ENCODE results near the gene FAM131B.

The FAM131B gene

GRCh38 chr7:143343596-143343995 is 18.9 kb downstream of the FAM131B start:
- TF ChIP-seq CTCF (conservative IDR thresholded peaks at IDR 0.05; ENCODE audit: low read depth) = no peak
- ChIA-PET POLR2A (ENCODE audit: low non-redundant PET) (no interaction called here), CTCF (interaction anchor here (0.6 kb wide), 1 partner anchor 21 kb away, joined by 5 read pairs; no protein-coding TSS in a partner anchor)
- no peak overlapping the region for H3K27ac ChIP-seq
- no peak for DNase-seq (ENCODE audit: low spot score)

DNA sequence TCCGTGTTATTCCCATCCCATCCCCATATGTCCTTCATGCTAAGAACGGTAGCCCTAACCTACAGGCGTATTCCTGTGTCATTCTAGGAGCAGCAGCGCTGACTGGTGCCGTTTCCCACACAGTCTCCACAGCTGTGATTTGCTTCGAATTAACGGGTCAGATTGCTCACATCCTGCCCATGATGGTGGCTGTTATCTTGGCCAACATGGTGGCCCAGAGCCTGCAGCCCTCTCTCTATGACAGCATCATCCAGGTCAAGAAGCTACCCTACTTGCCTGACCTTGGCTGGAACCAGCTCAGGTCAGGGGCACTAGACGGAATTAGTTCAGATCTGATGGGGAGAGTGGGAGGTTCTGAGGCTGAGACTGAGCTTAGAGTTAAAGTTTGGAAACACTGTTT is 20.7 kb downstream of the FAM131B start:
- no peak for DNase-seq (ENCODE audit: low spot score)
- ChIA-PET POLR2A (ENCODE audit: low non-redundant PET) (no interaction called here), CTCF (no interaction called here)
- no peak overlapping the region for H3K27ac ChIP-seq
- no peak for TF ChIP-seq CTCF (conservative IDR thresholded peaks at IDR 0.05; ENCODE audit: low read depth)

DNA sequence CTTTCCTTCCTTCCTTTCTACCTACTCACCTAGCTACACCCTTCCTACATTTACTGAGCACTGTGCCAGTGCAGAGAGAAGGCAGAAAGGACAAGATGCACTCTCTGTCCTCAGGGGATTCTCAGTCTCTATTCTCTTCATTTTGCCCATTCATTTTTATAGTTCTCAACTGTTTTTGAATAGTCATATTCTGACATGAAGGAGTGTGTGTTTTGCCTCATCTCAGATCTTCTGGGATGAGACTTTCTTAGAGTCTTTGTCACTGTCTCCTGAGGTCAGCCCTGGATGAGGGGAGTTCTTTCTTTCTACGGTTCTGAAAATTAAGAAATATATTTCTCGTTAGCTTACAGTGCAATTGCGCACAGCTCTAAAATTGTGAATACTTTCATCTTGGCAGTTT is 25.3 kb downstream of the FAM131B start:
- no peak overlapping the region for H3K27ac ChIP-seq
- ChIA-PET POLR2A (ENCODE audit: low non-redundant PET) (no interaction called here), CTCF (no interaction called here)
- TF ChIP-seq CTCF (conservative IDR thresholded peaks at IDR 0.05; ENCODE audit: low read depth) = no peak
- DNase-seq (ENCODE audit: low spot score) = no peak

GRCh38 chr7:143334244-143334643 is 28.3 kb downstream of the FAM131B start:
- no peak for TF ChIP-seq CTCF (conservative IDR thresholded peaks at IDR 0.05; ENCODE audit: low read depth)
- DNase-seq (ENCODE audit: low spot score) = no peak
- ChIA-PET POLR2A (ENCODE audit: low non-redundant PET) (no interaction called here), CTCF (no interaction called here)
- peak overlapping the region; percentile 37; the same call in 1 of the 2 replicates for H3K27ac ChIP-seq

DNA sequence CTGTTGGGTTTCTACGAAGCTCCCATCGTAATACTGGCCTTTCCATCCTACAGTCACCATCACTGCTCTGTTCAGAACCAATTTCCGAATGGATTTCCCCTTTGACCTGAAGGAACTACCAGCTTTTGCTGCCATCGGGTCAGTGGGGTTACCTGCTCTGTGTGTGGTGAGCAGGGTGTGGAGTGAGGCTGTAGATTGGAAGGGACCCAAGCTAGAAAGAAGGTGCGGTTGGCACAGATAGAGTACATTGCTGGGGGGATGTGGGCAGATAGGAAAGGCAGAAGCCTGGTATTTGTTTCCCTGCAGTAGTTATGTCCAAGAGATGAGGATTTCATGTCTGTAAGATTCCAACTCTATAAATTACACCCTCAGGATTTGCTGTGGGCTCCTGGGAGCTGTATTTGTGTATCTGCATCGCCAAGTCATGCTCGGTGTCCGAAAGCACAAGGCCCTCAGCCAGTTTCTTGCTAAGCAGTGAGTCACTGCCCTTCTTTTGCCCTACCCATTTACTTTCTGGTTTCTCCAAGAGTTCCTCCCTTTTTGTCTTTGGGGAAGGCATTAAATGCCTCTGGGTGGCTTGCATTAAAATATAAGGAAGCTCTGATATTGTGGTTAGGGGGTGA is 31.2 kb downstream of the FAM131B start:
- POLR2A ChIA-PET (ENCODE audit: low non-redundant PET) = no interaction called here
- CTCF ChIA-PET = no interaction called here
- peak overlapping the region; percentile 85 for H3K27ac ChIP-seq
- DNase-seq (ENCODE audit: low spot score) = peak; percentile 85
- no peak for TF ChIP-seq CTCF (conservative IDR thresholded peaks at IDR 0.05; ENCODE audit: low read depth)

GRCh38 chr7:143329471-143330170 is 32.9 kb downstream of the FAM131B start:
- POLR2A ChIA-PET (ENCODE audit: low non-redundant PET) = no interaction called here
- DNase-seq (ENCODE audit: low spot score) = no peak
- CTCF ChIA-PET = no interaction called here
- TF ChIP-seq CTCF (conservative IDR thresholded peaks at IDR 0.05; ENCODE audit: low read depth) = no peak
- H3K27ac ChIP-seq = no peak overlapping the region
